ENCODE data around the gene DUSP23.

Gene DUSP23

GRCh38 chr1:159791031-159791430 is 10.3 kb downstream of the DUSP23 start:
- Histone ChIP-seq H3K36me3 (ENCODE audit: low read length) (no peaks in the 10 kb centered on the region), H4K20me1 (ENCODE audit: low read depth, low read length) (no peaks in the 10 kb centered on the region), H3K9me3 (ENCODE audit: insufficient read depth, low read length) (no peaks in the 10 kb centered on the region), H3K9me2 (replicated peaks; ENCODE audit: insufficient read depth, low read length) (no peaks in the 10 kb centered on the region), H3F3A (ENCODE audit: insufficient read depth) (no peaks in the 10 kb centered on the region), H3K9ac (ENCODE audit: low read length) (no peak overlapping the region), H2AFZ (ENCODE audit: low read depth, low read length, severe bottlenecking) (no peak overlapping the region), H3K27me3 (ENCODE audit: low read length) (no peaks in the 10 kb centered on the region), H3K79me2 (ENCODE audit: insufficient read depth, low read length) (no peaks in the 10 kb centered on the region), H3K27ac (ENCODE audit: low read depth, low read length) (no peak overlapping the region), H3K4me2 (ENCODE audit: low read depth, low read length, poor library complexity, severe bottlenecking) (no peak overlapping the region), H3K4me3 (ENCODE audit: insufficient read depth, low read length, poor library complexity, severe bottlenecking) (no peak overlapping the region)
- TF ChIP-seq CTCF (IDR thresholded peaks at IDR 0.05; ENCODE audit: insufficient read depth, low read length, poor library complexity, severe bottlenecking) (no peak), EZH2phosphoT487 (conservative IDR thresholded peaks at IDR 0.05; ENCODE audit: low read length) (no peak)

GRCh38 chr1:159791461-159791860 is 10.7 kb downstream of the DUSP23 start:
- H3F3A ChIP-seq (ENCODE audit: insufficient read depth) = no peaks in the 10 kb centered on the region
- H3K4me2 ChIP-seq (ENCODE audit: low read depth, low read length, poor library complexity, severe bottlenecking) = no peak overlapping the region
- H3K27ac ChIP-seq (ENCODE audit: low read depth, low read length) = no peak overlapping the region
- no peaks in the 10 kb centered on the region for H3K36me3 ChIP-seq (ENCODE audit: low read length)
- H3K79me2 ChIP-seq (ENCODE audit: insufficient read depth, low read length) = no peaks in the 10 kb centered on the region
- TF ChIP-seq CTCF (IDR thresholded peaks at IDR 0.05; ENCODE audit: insufficient read depth, low read length, poor library complexity, severe bottlenecking) = no peak
- no peak for TF ChIP-seq EZH2phosphoT487 (conservative IDR thresholded peaks at IDR 0.05; ENCODE audit: low read length)
- no peak overlapping the region for H3K9ac ChIP-seq (ENCODE audit: low read length)
- H2AFZ ChIP-seq (ENCODE audit: low read depth, low read length, severe bottlenecking) = no peak overlapping the region
- no peaks in the 10 kb centered on the region for H3K9me3 ChIP-seq (ENCODE audit: insufficient read depth, low read length)
- H3K9me2 ChIP-seq (replicated peaks; ENCODE audit: insufficient read depth, low read length) = no peaks in the 10 kb centered on the region
- no peak overlapping the region for H3K4me3 ChIP-seq (ENCODE audit: insufficient read depth, low read length, poor library complexity, severe bottlenecking)
- no peaks in the 10 kb centered on the region for H4K20me1 ChIP-seq (ENCODE audit: low read depth, low read length)
- H3K27me3 ChIP-seq (ENCODE audit: low read length) = no peaks in the 10 kb centered on the region

- Histone ChIP-seq H3K4me3 (ENCODE audit: insufficient read depth, low read length, poor library complexity, severe bottlenecking) (no peak overlapping the region), H3F3A (ENCODE audit: insufficient read depth) (no peaks in the 10 kb centered on the region), H3K79me2 (ENCODE audit: insufficient read depth, low read length) (no peaks in the 10 kb centered on the region), H4K20me1 (ENCODE audit: low read depth, low read length) (no peaks in the 10 kb centered on the region), H3K27ac (ENCODE audit: low read depth, low read length) (no peak overlapping the region), H3K9me3 (ENCODE audit: insufficient read depth, low read length) (no peaks in the 10 kb centered on the region), H2AFZ (ENCODE audit: low read depth, low read length, severe bottlenecking) (no peak overlapping the region), H3K9me2 (replicated peaks; ENCODE audit: insufficient read depth, low read length) (no peaks in the 10 kb centered on the region), H3K4me2 (ENCODE audit: low read depth, low read length, poor library complexity, severe bottlenecking) (no peak overlapping the region), H3K9ac (ENCODE audit: low read length) (no peak overlapping the region), H3K27me3 (ENCODE audit: low read length) (no peaks in the 10 kb centered on the region), H3K36me3 (ENCODE audit: low read length) (no peaks in the 10 kb centered on the region)
- no peak for TF ChIP-seq EZH2phosphoT487 (conservative IDR thresholded peaks at IDR 0.05; ENCODE audit: low read length)
- no peak for TF ChIP-seq CTCF (IDR thresholded peaks at IDR 0.05; ENCODE audit: insufficient read depth, low read length, poor library complexity, severe bottlenecking)
Observed at GRCh38 chr1:159795534-159795933, 14.8 kb downstream of the DUSP23 start.
